ENCODE data around the gene GAPDHS. TPM values are rescaled to one million over a fixed set of nuclear protein-coding genes. Genes with fewer than 3 reads are reported as not detected.

The GAPDHS gene
- total RNA-seq = not detected
- not detected for polyA plus RNA-seq

DNA sequence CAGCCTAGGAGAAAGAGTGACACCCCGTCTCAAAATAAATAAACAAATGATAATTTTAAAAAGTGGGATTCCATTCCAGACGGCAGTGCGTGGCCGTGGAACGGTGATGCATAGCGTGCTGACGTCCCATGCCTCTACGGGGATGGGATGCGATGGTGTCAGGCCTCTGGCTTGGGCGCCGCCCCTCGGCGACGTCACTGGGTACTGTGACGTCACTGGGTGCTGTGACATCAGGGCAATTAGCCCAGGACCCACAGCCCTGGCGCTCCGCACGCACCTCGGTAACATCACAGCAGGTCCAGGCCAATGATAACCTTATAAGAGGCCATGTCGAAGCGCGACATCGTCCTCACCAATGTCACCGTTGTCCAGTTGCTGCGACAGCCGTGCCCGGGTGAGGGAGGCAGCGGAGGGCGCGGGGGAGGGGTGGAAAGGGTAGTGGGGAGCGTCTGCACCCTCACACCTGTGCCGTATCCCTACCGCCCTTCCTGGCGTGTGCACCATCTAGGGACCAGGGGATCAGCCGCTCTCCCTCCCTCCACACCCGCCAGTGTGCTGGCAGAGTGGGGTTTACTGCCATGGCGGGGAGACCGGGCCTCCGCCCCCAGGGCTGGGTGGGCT lies at the start of gene GAPDHS:
TSS of gene GAPDHS (plus strand) at position 256 of the 621 bp plus-strand sequence. CDS start at position 328, 72 bp downstream.
- H3K27ac Mint-ChIP-seq = peak within 1 kb of the TSS; percentile 29 to 78 (median 62)
- no peak for ATAC-seq (ENCODE audit: low read depth in 2 of 2)

DNA sequence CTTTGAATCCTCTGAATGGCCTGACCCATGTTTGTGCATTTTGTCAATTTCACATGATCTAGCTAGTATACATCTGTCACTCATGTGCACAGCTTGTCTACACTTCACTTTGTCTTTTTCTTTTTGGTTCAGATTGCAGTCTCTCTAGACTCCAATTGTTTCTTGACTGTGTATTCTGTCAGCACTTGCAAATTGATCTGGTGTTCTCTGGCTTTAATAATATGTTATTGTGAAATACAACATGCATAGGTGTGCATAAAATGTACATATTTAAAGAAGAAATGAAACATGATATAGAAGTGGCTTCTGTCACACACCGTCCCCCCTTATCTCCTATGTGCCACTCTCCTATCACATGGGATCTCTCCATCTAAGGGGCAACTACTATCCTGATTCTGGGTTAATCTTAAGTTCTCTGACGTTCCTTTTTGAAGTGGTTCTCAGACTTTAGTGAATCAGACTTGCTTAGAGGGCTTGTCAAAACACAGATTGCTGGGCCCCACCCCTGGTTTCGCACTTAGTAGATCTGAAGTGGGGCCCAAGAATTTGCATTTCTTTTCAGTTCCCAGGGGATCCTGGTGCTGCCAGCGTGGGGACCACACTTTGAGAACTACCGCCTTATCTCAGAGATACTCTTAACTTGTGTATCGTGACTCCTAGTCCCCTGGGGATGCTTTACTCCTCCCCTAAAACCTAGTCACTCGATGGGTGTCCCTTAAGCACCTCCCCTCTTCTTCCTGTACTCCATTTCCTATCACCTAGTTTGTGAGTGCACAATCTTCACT lies 48.8 kb upstream of the GAPDHS start:
- no peak overlapping the region for H3K4me3 Mint-ChIP-seq
- H3K4me1 Mint-ChIP-seq = peaks cover 0 to 4% (median under 1%) of the 10 kb centered on the region in 4 donors
- no peak overlapping the region for H3K27ac Mint-ChIP-seq
- ATAC-seq (ENCODE audit: low read depth in 2 of 2) (peak in 1 of 2 donors; percentile 25), DNase-seq (no peak)
- H3K27ac ChIP-seq (ENCODE audit: insufficient read depth, low read length, poor library complexity, severe bottlenecking) = no peak overlapping the region
- H3K9me3 Mint-ChIP-seq = no peaks in the 10 kb centered on the region
- H3K27me3 Mint-ChIP-seq = peaks cover 7% of the 10 kb centered on the region
- no peaks in the 10 kb centered on the region for H3K27me3 ChIP-seq (ENCODE audit: control insufficient read depth, insufficient read depth, low read length)
- no peaks in the 10 kb centered on the region for H3K36me3 Mint-ChIP-seq
- H3K4me3 ChIP-seq (ENCODE audit: low read depth, low read length) = no peak overlapping the region
- no peaks in the 10 kb centered on the region for H3K9me3 ChIP-seq (ENCODE audit: control insufficient read depth in 2 of 2, low read length in 2 of 2)
- H3K36me3 ChIP-seq (ENCODE audit: control insufficient read depth, insufficient read depth, low read length) = no peaks in the 10 kb centered on the region
- no peaks in the 10 kb centered on the region for H3K4me1 ChIP-seq (ENCODE audit: control insufficient read depth, insufficient read depth, low read length, poor library complexity, severe bottlenecking)

More for the DNA sequence above, at the start of gene GAPDHS:
- Mint-ChIP-seq H3K9me3 (peaks cover 0 to 1% (median 0%) of the 10 kb centered on the region in 7 donors), H3K4me3 (peak within 1 kb of the TSS; percentile 7 to 86 (median 54)), H3K27me3 (peaks cover 46% of the 10 kb centered on the region), H3K36me3 (no peaks in the 10 kb centered on the region), H3K4me1 (peaks cover 0 to 14% (median 8%) of the 10 kb centered on the region in 4 donors)
- no peaks in the 10 kb centered on the region for H3K36me3 ChIP-seq (ENCODE audit: control insufficient read depth, insufficient read depth, low read length)
- no peak within 1 kb of the TSS for H3K27ac ChIP-seq (ENCODE audit: insufficient read depth, low read length, poor library complexity, severe bottlenecking)
- peaks cover 11% of the 10 kb centered on the region for H3K4me1 ChIP-seq (ENCODE audit: control insufficient read depth, insufficient read depth, low read length, poor library complexity, severe bottlenecking)
- no peak for DNase-seq
- no peaks in the 10 kb centered on the region for H3K9me3 ChIP-seq (ENCODE audit: control insufficient read depth in 2 of 2, low read length in 2 of 2)
- H3K27me3 ChIP-seq (ENCODE audit: control insufficient read depth, insufficient read depth, low read length) = peaks cover 2% of the 10 kb centered on the region
- peak within 1 kb of the TSS; percentile 19 for H3K4me3 ChIP-seq (ENCODE audit: low read depth, low read length)

DNA sequence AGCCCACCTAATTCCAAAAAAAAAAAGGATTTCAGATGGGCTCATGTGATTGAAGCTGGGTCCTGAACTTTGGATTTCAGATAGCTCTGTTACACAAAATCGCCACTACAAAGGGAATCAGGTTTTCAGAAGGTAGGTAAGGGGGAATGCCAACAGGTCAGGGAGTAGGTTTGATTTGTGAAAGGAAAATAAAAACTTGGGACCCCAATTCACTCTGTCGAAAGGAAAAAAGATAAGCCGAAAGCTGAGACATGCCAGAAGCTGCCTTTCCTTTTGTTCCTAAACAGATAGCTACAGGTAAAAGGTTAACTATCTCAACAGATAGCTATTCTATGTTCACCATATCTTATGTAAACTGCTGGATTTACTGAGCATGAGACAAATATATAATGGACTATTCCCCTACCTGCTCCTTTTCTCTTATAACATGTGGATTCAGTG lies 47.0 kb upstream of the GAPDHS start:
- H3K36me3 Mint-ChIP-seq = no peaks in the 10 kb centered on the region
- ATAC-seq (ENCODE audit: low read depth in 2 of 2) (no peak), DNase-seq (no peak)
- no peak overlapping the region for H3K27ac Mint-ChIP-seq
- Histone ChIP-seq H3K4me3 (ENCODE audit: low read depth, low read length) (no peak overlapping the region), H3K27me3 (ENCODE audit: control insufficient read depth, insufficient read depth, low read length) (no peaks in the 10 kb centered on the region), H3K36me3 (ENCODE audit: control insufficient read depth, insufficient read depth, low read length) (no peaks in the 10 kb centered on the region), H3K9me3 (ENCODE audit: control insufficient read depth in 2 of 2, low read length in 2 of 2) (no peaks in the 10 kb centered on the region), H3K4me1 (ENCODE audit: control insufficient read depth, insufficient read depth, low read length, poor library complexity, severe bottlenecking) (no peaks in the 10 kb centered on the region), H3K27ac (ENCODE audit: insufficient read depth, low read length, poor library complexity, severe bottlenecking) (no peak overlapping the region)
- no peak overlapping the region for H3K4me3 Mint-ChIP-seq
- H3K4me1 Mint-ChIP-seq = peaks cover 0 to 4% (median under 1%) of the 10 kb centered on the region in 4 donors
- H3K27me3 Mint-ChIP-seq = peaks cover 7% of the 10 kb centered on the region
- H3K9me3 Mint-ChIP-seq = no peaks in the 10 kb centered on the region

DNA sequence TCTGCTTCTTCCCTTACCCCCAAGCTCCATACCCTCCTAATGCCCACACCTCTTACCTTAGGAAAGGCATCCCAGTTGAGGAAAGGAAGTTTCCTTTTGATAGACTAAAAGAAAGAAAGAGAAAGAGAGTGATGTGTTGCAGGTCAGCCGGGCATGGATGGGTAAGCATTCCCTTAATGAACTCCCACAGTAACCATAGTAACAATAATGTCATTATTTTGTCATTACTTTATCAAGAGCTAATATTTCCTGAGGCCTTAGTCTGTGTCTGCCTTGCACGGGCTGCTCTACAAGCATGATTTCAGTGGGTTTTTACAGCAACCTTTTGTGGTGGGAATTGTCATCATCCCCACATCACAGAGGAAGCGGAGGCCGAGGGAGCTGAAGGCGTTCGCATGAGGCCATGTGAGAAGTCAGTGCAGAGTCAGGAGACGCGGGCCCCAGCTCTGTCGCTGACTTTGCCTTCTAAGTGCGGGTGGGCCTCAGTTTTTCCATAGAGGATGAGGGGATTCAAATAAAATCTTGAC lies 45.5 kb upstream of the GAPDHS start:
- H3K9me3 ChIP-seq (ENCODE audit: control insufficient read depth in 2 of 2, low read length in 2 of 2) = no peaks in the 10 kb centered on the region
- Mint-ChIP-seq H3K9me3 (no peaks in the 10 kb centered on the region), H3K4me1 (peaks cover 0 to 4% (median under 1%) of the 10 kb centered on the region in 4 donors), H3K36me3 (no peaks in the 10 kb centered on the region), H3K27me3 (peaks cover 7% of the 10 kb centered on the region), H3K4me3 (no peak overlapping the region), H3K27ac (no peak overlapping the region)
- DNase-seq (no peak), ATAC-seq (ENCODE audit: low read depth in 2 of 2) (no peak)
- H3K36me3 ChIP-seq (ENCODE audit: control insufficient read depth, insufficient read depth, low read length) = no peaks in the 10 kb centered on the region
- no peak overlapping the region for H3K27ac ChIP-seq (ENCODE audit: insufficient read depth, low read length, poor library complexity, severe bottlenecking)
- H3K27me3 ChIP-seq (ENCODE audit: control insufficient read depth, insufficient read depth, low read length) = no peaks in the 10 kb centered on the region
- no peak overlapping the region for H3K4me3 ChIP-seq (ENCODE audit: low read depth, low read length)
- no peaks in the 10 kb centered on the region for H3K4me1 ChIP-seq (ENCODE audit: control insufficient read depth, insufficient read depth, low read length, poor library complexity, severe bottlenecking)

DNA sequence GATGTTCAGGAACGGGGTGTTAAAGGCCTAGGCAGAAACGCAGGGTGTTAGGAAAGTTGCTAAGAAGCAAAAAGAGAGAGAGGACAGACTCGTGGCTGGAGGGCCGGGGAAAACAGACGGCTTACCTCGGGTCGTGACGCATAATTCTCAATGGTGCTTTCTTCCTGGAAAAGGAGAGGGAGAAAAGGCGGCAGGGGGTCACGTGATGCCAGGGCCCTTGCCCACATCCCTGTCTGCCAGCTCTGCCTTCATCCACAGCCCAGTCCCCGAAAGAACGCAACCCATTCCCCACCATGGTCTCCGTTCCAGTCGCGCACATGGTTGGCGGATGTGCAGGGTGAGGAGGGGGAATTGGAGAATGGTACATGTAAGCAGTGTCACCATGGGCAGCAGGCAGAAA lies 44.6 kb upstream of the GAPDHS start:
- Histone ChIP-seq H3K4me1 (ENCODE audit: control insufficient read depth, insufficient read depth, low read length, poor library complexity, severe bottlenecking) (no peaks in the 10 kb centered on the region), H3K9me3 (ENCODE audit: control insufficient read depth in 2 of 2, low read length in 2 of 2) (no peaks in the 10 kb centered on the region), H3K27me3 (ENCODE audit: control insufficient read depth, insufficient read depth, low read length) (no peaks in the 10 kb centered on the region), H3K27ac (ENCODE audit: insufficient read depth, low read length, poor library complexity, severe bottlenecking) (no peak overlapping the region), H3K36me3 (ENCODE audit: control insufficient read depth, insufficient read depth, low read length) (no peaks in the 10 kb centered on the region), H3K4me3 (ENCODE audit: low read depth, low read length) (no peak overlapping the region)
- peaks cover 0 to 2% (median under 1%) of the 10 kb centered on the region in 4 donors for H3K4me1 Mint-ChIP-seq
- DNase-seq (no peak), ATAC-seq (ENCODE audit: low read depth in 2 of 2) (no peak)
- H3K4me3 Mint-ChIP-seq = no peak overlapping the region
- H3K27ac Mint-ChIP-seq = no peak overlapping the region
- H3K27me3 Mint-ChIP-seq = peaks cover 7% of the 10 kb centered on the region
- H3K9me3 Mint-ChIP-seq = no peaks in the 10 kb centered on the region
- no peaks in the 10 kb centered on the region for H3K36me3 Mint-ChIP-seq

DNA sequence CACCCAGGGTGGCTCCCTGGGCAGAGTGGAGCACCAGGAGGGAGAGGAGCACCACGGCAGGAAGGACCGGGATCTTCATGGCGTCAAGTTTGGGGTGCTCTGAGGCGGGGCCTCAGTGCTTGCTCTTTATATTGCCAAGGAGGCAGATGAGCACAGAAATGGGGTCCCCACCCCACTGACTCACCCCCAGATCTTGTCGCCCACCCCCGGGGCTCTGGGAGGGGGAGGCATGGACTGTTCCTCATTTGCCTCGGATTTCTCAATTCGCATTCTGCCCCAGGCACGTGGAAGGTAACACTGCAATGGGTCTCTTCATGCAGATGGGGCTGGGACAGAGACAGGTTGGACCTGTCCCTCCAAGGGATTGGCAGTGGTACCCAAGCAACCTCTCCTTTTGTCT lies 42.9 kb upstream of the GAPDHS start, which contains the start of gene KRTDAP:
TSS of gene KRTDAP (minus strand) at position 101 of the 400 bp plus-strand sequence. CDS start at position 79, 22 bp downstream.
- DNase-seq = no peak
- peak within 1 kb of the TSS in 1 of 3 donors; percentile 57 for H3K27ac Mint-ChIP-seq

DNA sequence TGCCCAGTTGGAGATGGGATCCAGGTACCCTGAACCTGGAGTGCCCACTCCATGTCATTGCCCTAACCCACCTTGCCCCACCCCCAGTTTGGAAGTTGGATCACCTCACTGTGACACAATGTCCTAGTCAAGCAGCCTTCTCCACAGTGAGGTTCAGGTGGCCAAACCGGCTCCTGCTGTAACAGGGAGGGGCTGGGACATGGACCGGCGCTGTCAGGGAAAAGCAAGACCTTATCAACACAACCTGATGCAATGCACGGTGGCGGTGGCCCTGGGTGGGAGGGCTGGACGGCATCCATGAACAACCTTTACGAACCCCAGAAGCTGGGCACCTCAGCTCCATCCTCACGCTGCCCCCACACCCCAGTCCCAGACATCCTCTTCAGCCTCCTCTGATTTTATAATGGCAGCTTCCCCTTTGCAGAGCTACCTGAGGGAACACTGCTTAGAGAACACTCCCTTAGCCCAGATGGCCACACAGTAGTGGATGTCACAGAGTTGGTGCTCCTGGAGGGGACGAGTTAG lies 41.4 kb upstream of the GAPDHS start:
- Histone ChIP-seq H3K9me3 (ENCODE audit: control insufficient read depth in 2 of 2, low read length in 2 of 2) (no peaks in the 10 kb centered on the region), H3K36me3 (ENCODE audit: control insufficient read depth, insufficient read depth, low read length) (no peaks in the 10 kb centered on the region), H3K4me3 (ENCODE audit: low read depth, low read length) (no peak overlapping the region), H3K27ac (ENCODE audit: insufficient read depth, low read length, poor library complexity, severe bottlenecking) (no peak overlapping the region), H3K4me1 (ENCODE audit: control insufficient read depth, insufficient read depth, low read length, poor library complexity, severe bottlenecking) (peaks cover 3% of the 10 kb centered on the region), H3K27me3 (ENCODE audit: control insufficient read depth, insufficient read depth, low read length) (no peaks in the 10 kb centered on the region)
- Mint-ChIP-seq H3K27me3 (no peaks in the 10 kb centered on the region), H3K4me3 (no peak overlapping the region), H3K9me3 (no peaks in the 10 kb centered on the region), H3K4me1 (peaks cover 0 to 9% (median 0%) of the 10 kb centered on the region in 4 donors), H3K36me3 (no peaks in the 10 kb centered on the region), H3K27ac (no peak overlapping the region)
- no peak for DNase-seq
- ATAC-seq (ENCODE audit: low read depth in 2 of 2) = no peak

More for the DNA sequence above, 42.9 kb upstream of the GAPDHS start, which contains the start of gene KRTDAP:
- Histone ChIP-seq H3K36me3 (ENCODE audit: control insufficient read depth, insufficient read depth, low read length) (no peaks in the 10 kb centered on the region), H3K4me3 (ENCODE audit: low read depth, low read length) (no peak within 1 kb of the TSS), H3K4me1 (ENCODE audit: control insufficient read depth, insufficient read depth, low read length, poor library complexity, severe bottlenecking) (peaks cover 3% of the 10 kb centered on the region), H3K27me3 (ENCODE audit: control insufficient read depth, insufficient read depth, low read length) (no peaks in the 10 kb centered on the region), H3K27ac (ENCODE audit: insufficient read depth, low read length, poor library complexity, severe bottlenecking) (no peak within 1 kb of the TSS), H3K9me3 (ENCODE audit: control insufficient read depth in 2 of 2, low read length in 2 of 2) (no peaks in the 10 kb centered on the region)
- no peaks in the 10 kb centered on the region for H3K9me3 Mint-ChIP-seq
- no peaks in the 10 kb centered on the region for H3K36me3 Mint-ChIP-seq
- H3K4me3 Mint-ChIP-seq = no peak within 1 kb of the TSS
- H3K27me3 Mint-ChIP-seq = peaks cover 7% of the 10 kb centered on the region
- peaks cover 0 to 5% (median 0%) of the 10 kb centered on the region in 4 donors for H3K4me1 Mint-ChIP-seq
- ATAC-seq (ENCODE audit: low read depth in 2 of 2) = no peak

Measured in CD4-positive, CD25-positive, alpha-beta regulatory T cell (primary cell).